Islet of Langerhans (tissue), 1 donor: ENCODE data around the gene TMEM273.

ENCODE experiments used
- FAIRE-seq: peaks from one replicate; lab custom pipeline; 2011; peaks lifted over from hg19 to GRCh38; lab: Jason Lieb, UNC

Gene TMEM273

DNA sequence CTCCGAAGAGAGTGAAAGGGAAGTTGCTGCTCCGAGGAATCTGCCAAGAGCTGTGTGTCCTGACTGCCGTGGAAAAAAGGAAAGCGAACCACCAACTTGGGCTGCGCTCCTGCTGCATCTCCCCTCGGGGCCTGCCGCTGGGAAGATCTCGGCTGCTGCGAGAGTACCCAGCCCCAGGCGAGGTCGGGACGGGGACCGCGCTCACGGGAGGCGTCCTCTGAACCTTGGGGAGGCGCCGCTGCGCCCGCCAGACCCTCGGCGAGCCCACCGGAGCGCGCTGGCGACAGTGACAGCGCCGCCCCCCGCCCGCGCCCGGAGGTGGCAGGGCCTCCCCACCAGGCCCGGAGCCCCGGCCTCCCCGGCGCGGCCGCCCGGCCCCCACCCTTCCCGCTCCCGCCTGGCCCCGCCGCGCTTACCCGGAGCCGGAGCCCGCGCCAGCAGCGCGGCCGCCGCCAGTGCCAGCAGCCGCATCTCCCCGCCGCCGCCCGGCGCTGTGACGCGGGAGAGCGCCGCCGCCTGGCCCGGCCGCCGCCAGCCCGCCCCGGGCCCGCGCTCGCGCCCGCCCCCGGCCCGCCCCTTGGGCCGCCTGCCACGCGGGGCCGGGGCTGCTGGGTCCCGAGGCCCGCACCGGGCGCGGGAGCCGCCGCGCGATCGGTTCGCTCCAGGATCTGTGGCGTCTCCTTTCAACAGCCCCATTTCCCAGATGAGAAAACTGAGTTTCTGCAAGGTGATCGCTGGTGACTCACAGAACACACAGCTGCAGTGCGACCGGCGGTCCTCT lies 73.0 kb downstream of the TMEM273 start, which contains the start of gene VSTM4:
VSTM4 (minus strand) TSS at position 508 of the 781 bp plus-strand sequence; CDS start at position 471, 37 bp downstream.
- no peak for FAIRE-seq

DNA sequence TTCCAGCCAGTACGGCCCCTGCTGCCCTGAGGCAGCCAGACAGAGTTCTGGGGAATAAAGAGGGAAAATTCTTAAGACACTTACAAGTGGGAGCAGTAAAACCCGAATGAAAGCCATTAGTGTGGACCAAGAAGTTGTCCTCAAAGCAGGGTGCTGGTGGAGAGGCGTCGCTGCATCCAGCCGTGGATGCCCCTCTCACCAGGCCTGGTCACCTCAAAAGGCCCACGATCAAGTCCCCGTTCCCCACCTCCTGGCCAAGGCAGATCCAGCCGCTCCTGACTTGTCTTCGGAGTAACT lies 73.5 kb downstream of the TMEM273 start:
- FAIRE-seq: no peak

DNA sequence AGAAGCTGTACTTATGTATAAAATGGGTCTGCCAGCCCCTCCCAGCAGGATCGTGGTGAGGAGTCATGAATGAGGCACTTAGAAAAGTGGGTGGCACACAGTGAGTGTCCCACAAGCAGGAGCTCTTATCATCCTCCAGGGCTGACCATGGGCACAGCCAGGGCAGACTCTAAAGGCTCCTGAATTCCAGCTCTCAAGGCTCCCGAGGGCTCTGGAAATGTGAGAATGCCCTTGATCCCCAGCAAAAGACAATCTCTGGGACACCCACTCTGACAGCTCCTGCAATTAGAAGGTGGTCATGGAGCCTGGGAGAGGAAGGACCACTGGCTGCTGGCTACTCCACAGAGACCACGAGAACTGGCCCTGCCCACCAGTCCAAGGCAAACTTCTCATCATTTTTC lies 74.5 kb downstream of the TMEM273 start:
- FAIRE-seq: no peak

DNA sequence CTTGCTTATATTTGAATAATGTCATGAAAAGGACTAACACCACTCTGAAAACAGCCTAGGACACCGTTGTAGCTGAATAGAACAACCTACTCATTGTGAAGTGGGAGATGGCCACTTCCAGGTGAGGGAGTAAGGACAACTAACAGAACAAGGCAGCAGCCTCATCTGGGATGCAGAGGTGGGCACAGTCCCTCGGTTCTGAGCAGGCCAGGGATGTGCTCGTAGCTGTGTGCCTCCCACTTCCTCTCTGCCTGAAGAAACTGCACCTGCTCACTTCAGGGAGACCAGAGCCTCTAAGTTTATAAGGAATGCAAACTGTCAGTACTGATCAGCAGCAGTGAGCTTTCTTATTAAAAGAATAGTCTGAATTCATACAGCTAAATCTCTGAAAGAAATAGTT lies 75.3 kb downstream of the TMEM273 start:
- no peak for FAIRE-seq

DNA sequence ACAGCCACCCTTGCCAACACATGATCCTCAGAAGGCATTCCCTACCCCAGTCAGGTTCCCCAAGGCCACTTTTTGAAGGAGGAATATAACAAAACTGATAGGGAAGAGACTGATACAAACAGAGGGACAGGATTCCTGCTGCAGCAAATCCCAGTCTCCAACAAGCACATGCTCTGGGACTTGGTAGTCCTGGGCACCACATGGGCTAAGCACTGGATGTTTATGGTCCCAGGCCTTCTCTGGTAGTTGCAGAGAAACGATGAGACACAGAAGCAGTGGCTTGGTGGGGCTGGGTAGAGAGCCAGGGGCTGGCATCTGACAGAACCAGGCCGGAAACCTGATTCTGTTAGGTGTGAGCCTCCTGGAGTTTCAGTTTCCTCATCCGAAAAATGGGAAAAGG lies 76.1 kb downstream of the TMEM273 start:
- FAIRE-seq: no peak

DNA sequence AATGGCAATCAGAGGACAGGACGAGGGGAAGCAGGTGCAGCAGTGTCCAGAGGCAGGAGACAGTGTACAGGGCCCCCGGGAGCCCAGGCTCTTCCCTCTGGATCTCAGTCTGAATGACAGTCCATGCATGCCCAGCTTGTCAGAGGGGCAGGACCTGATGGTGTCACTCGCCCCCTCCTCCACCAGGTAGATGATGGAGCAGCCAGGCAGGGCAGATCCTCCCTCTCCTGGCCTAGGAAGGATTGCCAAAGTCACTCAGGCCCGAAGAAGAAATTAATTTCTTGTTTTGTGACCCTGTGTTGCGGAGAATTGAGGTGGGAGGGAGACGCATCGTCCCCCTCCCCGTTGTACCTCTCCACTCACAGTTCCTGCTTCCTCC lies 76.9 kb downstream of the TMEM273 start:
- no peak for FAIRE-seq

DNA sequence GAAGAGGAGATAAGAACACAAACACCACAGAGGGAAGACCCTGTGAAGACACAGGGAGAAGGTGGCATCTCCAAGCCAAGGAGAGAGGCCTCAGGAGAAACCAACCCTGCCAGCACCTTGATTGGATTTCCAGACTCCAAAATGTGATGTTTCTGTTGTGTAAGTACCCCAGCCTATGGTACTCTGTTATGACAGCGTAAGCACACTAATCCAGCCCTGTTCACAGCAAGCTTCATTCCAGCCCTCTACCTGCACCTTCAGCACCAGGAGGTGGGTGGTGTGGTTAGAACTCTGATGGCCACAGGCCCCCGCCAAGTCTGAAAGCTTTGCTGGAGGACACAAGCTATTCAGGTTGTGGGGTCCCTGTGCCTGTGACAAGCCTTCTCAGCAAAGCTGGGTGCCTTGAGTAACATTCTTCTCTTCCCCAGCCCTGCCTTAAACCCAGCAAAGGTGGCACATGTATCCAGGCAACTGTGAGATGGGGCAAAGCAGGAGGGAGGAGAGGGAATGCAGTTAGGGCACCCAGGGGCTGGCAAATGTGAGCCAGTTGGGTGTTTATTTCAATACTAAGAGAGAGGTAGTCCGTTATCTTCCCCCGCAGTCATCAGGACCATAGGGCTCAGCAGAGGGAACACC lies 77.4 kb downstream of the TMEM273 start:
- FAIRE-seq: no peak

DNA sequence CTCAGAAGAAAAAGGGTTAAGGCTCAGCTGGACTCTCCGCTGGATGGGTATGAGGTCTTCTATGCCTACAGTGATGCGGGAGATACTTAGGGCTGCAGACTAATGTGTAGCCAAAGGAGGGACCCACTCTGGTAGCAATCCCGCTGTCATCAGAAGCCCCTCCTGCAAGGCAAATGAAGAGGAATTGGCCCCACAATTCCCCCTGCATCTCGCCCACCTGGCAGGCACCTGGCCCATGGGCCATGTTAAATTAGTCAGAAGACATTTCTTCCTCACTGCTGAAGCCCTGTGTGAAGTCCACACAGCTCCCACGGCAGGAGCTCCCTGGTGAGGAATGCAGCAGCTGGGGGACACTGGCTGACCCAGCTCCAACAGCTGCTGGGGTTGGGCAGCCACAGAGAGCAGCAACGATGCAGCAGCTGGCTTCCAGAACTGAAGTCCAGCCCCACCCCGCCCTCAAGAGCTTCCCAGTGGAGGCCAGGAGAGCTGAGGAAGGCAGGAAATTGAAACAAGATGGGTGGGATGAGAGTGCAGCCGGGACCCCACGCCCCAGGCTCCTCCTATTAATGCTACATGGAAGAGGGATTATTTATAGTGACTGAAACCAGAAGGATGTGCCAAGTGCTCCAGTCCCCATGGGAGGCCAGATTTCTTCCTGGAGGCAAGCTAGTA lies 78.4 kb downstream of the TMEM273 start:
- FAIRE-seq: no peak

DNA sequence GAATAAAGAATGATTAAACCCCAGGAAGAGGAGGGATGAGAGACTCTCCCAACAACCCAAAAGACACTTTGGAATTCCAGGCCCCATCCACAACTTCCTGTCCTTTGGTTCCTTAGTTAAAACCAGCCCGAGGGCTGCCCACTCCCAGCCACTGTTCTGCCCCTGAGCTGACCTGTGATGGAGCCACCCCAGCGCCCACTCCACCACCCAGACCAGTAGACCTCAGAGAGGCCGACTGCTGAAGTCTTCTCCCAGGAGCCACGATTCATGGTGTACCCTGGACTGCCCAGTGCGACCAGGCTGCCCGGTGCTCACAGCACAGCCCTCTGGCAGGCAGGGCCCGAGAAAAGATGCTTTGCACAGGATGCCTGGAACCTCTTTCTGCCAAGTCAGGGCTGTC lies 79.5 kb downstream of the TMEM273 start:
- no peak for FAIRE-seq

DNA sequence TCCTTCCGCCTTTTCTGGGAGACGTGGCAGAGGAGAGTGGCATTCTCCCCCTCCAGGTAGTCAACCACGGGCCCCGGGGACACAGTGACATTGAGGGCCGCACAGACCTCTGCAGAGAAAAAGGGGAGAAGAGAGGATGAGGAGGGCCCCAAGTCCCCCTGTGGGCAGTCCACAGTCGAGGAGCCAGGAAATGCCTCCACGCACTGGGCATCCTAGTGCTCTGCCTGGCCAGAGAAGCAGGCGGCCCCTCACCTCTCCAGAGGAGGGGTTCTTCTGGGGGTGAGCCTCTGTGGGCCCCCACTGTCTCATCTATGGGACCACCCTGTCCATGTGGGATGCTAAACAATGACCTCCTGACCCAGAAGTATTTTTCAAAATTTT lies 80.3 kb downstream of the TMEM273 start:
- FAIRE-seq: no peak

DNA sequence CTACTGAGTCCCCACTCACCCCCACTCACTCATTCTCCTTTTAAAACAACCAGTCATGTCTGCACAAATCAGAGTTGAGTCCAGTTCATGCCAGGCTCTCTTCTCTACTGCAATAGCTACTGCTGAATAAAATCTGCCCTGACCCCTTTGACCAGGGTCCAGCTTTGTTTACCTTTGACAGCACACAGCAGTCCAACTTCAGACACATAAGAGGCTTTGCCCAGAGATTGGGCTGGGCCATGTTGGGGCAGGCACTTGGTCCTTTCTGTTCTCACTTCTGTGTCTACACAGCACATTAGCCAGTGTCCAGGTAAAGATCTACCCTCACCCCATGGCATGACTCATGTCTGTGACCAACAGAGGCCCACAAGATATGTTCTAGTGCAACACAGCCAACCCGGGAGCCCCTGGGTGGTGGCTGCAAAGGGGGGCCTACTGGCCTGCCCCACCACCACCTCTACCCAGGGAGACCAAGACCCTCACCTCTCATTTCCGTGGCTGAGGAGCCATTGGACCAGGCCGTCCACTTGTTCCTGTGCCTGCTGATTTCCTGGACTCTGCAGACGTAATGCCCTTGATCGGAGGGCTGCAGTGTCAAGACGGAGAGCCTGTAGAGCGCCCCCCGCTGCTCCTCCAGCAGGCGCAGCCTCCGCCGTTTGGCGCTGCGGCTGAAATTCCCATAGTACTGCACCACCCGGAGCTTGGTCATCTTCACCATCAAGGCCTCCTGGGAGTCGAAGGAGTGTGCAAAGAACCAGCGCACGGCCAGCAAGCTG lies 80.9 kb downstream of the TMEM273 start:
- FAIRE-seq: no peak

DNA sequence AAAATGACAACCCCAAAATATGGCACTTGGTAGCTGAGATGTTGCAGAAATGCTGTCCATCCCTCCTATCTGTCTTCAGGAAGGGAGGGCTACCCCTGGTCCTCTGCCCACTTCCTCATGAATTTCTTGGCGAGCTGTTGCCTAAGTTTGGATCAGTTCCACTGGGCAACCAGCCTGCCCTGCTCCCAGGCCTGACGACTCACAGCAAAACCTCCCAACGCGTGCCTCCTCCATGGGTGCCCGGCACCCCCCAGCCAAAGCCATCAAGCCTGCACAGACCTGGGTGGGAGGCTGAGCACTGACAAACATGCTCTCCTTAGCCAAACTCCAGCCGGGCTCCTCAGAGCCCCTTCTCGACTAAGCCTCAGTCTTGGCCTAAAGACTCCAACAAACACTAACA lies 81.7 kb downstream of the TMEM273 start:
- no peak for FAIRE-seq

DNA sequence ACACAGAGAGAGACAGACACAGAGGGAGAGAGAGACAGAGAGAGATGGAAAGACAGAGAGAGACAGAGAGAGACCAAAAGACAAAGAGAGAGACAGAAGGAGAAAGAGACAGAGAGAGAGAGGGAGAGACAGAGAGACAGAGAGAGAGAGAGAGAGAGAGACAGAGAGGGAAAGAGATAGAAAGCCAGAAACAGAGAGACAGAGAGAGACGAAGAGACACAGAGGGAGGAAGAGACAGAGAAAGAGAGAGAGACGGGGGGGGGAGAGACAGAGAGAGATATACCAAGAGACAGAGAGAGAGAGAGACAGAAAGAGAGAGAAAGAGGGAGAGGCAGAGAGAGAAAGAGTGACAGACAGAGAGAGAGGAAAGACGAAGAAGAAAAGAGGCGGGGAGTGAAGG lies 83.1 kb downstream of the TMEM273 start:
- FAIRE-seq: no peak
